ENCODE results near the gene PRXL2B.

PRXL2B gene

DNA sequence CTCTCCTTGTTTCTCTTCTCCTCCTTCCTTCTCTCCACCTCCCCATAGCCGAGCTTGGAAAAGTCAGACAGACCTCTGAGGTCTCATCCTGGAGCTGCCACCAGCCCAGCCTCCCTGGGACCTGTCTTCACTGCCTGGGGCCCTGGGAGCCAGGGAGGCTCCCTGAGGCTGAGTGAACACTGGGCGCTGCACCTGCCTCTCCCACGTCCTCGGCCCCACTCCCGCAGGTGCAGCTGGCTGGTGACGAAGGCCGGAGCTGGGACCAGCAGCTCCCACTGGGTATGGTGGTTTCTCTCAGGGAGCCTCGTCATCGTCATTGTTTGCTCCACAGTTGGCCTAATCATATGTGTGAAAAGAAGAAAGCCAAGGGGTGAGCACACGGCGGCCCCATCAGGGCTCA is 25.1 kb upstream of the PRXL2B start:
- no peaks in the 10 kb centered on the region for H3K79me2 ChIP-seq (ENCODE audit: control insufficient read depth, insufficient read depth, low read length)
- H3K4me3 ChIP-seq (ENCODE audit: low read length): no peak overlapping the region
- no peak overlapping the region for H2AK5ac ChIP-seq (ENCODE audit: low read length)
- H3K9ac ChIP-seq (ENCODE audit: low read length): no peak overlapping the region
- no peak overlapping the region for H3K4ac ChIP-seq (ENCODE audit: low read depth, low read length)
- no peaks in the 10 kb centered on the region for H3K79me1 ChIP-seq (ENCODE audit: low read length)
- H4K5ac ChIP-seq (ENCODE audit: low read length): no peak overlapping the region
- H2BK5ac ChIP-seq (ENCODE audit: low read length): no peak overlapping the region
- H3K27me3 ChIP-seq (ENCODE audit: insufficient read depth, low read length, poor library complexity): no peaks in the 10 kb centered on the region
- H3K23ac ChIP-seq (ENCODE audit: low read length): no peak overlapping the region
- H3K56ac ChIP-seq (ENCODE audit: low read length): no peak overlapping the region
- H3K18ac ChIP-seq (ENCODE audit: low read length): no peak overlapping the region
- H3K36me3 ChIP-seq (ENCODE audit: control insufficient read depth, insufficient read depth, low read length): no peaks in the 10 kb centered on the region
- H3K4me2 ChIP-seq (ENCODE audit: low read length): no peak overlapping the region
- H2BK120ac ChIP-seq (ENCODE audit: low read depth, low read length): no peak overlapping the region
- no peak overlapping the region for H3K27ac ChIP-seq (ENCODE audit: low read depth, low read length)
- no peak overlapping the region for H2BK15ac ChIP-seq (replicated peaks; ENCODE audit: low read depth)
- H3K4me1 ChIP-seq (ENCODE audit: control insufficient read depth, low read depth, low read length): no peaks in the 10 kb centered on the region
- DNase-seq: no peak
- H4K8ac ChIP-seq (ENCODE audit: low read depth, low read length): no peak overlapping the region
- WGBS (ENCODE audit: extremely low coverage, insufficient coverage, low lambda C conversion rate): no CpG with 5 or more reads among the region's 11 CpGs

DNA sequence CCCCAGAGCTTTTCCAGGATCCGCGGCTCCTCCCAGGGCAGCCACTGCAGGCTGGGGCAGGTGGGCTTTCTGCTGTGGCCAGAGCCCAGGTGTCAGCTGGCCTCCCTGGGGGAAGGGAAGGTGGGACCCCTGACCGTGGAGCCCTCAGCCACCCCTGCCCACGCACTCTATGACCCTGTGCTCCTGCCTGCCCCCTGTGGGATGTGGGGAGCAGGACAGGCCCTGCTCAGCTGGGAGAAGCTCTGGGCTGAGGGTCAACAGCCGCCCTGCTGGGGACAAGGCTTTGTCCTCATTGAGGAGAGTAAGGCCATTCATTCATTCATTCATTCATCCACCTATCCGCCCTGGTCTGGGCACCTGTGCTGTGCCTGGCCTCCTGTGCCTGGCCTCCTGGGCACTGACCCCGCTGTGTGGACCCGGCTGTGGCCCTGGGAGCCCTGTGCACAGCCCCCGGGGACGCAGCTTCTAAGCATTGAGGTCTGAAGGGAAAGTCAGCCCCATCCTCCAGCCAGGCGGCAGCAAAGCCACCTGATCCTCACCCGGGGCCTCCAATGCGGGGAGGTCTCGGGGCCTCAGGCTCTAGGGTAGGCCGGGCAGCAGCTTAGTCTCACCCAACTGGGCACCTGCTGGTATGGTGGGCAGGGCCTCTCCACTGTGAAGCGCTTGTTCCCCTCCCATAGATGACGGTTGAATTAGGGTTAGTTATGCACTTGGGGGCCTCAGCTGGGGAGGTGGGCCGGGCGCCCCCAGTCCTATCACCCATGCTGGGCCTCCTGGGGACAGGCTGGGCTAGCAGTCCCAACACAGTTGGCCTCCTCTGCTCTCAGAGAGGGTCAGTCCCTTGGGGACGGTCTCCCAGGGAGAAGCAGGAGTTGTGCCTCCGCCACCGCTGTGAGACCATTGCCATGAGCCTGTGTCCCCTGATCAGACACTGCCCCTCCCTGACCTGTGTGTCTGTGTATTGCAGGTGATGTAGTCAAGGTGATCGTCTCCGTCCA is 24.4 kb upstream of the PRXL2B start:
- no peak overlapping the region for H3K9ac ChIP-seq (ENCODE audit: low read length)
- H3K4me2 ChIP-seq (ENCODE audit: low read length): no peak overlapping the region
- no peaks in the 10 kb centered on the region for H3K36me3 ChIP-seq (ENCODE audit: control insufficient read depth, insufficient read depth, low read length)
- H3K4ac ChIP-seq (ENCODE audit: low read depth, low read length): no peak overlapping the region
- H3K4me1 ChIP-seq (ENCODE audit: control insufficient read depth, low read depth, low read length): no peaks in the 10 kb centered on the region
- H2BK5ac ChIP-seq (ENCODE audit: low read length): no peak overlapping the region
- WGBS (ENCODE audit: extremely low coverage, insufficient coverage, low lambda C conversion rate): no CpG with 5 or more reads among the region's 24 CpGs
- DNase-seq: no peak
- no peak overlapping the region for H3K4me3 ChIP-seq (ENCODE audit: low read length)
- H3K27ac ChIP-seq (ENCODE audit: low read depth, low read length): no peak overlapping the region
- H2BK15ac ChIP-seq (replicated peaks; ENCODE audit: low read depth): no peak overlapping the region
- no peaks in the 10 kb centered on the region for H3K27me3 ChIP-seq (ENCODE audit: insufficient read depth, low read length, poor library complexity)
- no peak overlapping the region for H2BK120ac ChIP-seq (ENCODE audit: low read depth, low read length)
- H3K79me2 ChIP-seq (ENCODE audit: control insufficient read depth, insufficient read depth, low read length): no peaks in the 10 kb centered on the region
- H3K56ac ChIP-seq (ENCODE audit: low read length): no peak overlapping the region
- H4K8ac ChIP-seq (ENCODE audit: low read depth, low read length): no peak overlapping the region
- no peak overlapping the region for H2AK5ac ChIP-seq (ENCODE audit: low read length)
- H3K79me1 ChIP-seq (ENCODE audit: low read length): no peaks in the 10 kb centered on the region
- no peak overlapping the region for H3K23ac ChIP-seq (ENCODE audit: low read length)
- no peak overlapping the region for H4K5ac ChIP-seq (ENCODE audit: low read length)
- no peak overlapping the region for H3K18ac ChIP-seq (ENCODE audit: low read length)

GRCh38 chr1:2563205-2563604 is 23.4 kb upstream of the PRXL2B start:
- Histone ChIP-seq H3K27ac (ENCODE audit: low read depth, low read length) (no peak overlapping the region), H2AK5ac (ENCODE audit: low read length) (no peak overlapping the region), H3K56ac (ENCODE audit: low read length) (no peak overlapping the region), H2BK5ac (ENCODE audit: low read length) (no peak overlapping the region), H2BK15ac (replicated peaks; ENCODE audit: low read depth) (no peak overlapping the region), H3K4me3 (ENCODE audit: low read length) (no peak overlapping the region), H3K36me3 (ENCODE audit: control insufficient read depth, insufficient read depth, low read length) (no peaks in the 10 kb centered on the region), H3K79me2 (ENCODE audit: control insufficient read depth, insufficient read depth, low read length) (no peaks in the 10 kb centered on the region), H3K27me3 (ENCODE audit: insufficient read depth, low read length, poor library complexity) (no peaks in the 10 kb centered on the region), H3K18ac (ENCODE audit: low read length) (no peak overlapping the region), H3K9ac (ENCODE audit: low read length) (no peak overlapping the region), H3K4ac (ENCODE audit: low read depth, low read length) (no peak overlapping the region), H4K5ac (ENCODE audit: low read length) (no peak overlapping the region), H3K23ac (ENCODE audit: low read length) (no peak overlapping the region), H2BK120ac (ENCODE audit: low read depth, low read length) (no peak overlapping the region), H3K79me1 (ENCODE audit: low read length) (no peaks in the 10 kb centered on the region), H4K8ac (ENCODE audit: low read depth, low read length) (no peak overlapping the region), H3K4me2 (ENCODE audit: low read length) (no peak overlapping the region), H3K4me1 (ENCODE audit: control insufficient read depth, low read depth, low read length) (no peaks in the 10 kb centered on the region)
- no CpG with 5 or more reads among the region's 18 CpGs for WGBS (ENCODE audit: extremely low coverage, insufficient coverage, low lambda C conversion rate)
- no peak for DNase-seq

GRCh38 chr1:2564006-2564814 is 22.4 kb upstream of the PRXL2B start:
- no peak overlapping the region for H4K8ac ChIP-seq (ENCODE audit: low read depth, low read length)
- no peak overlapping the region for H3K9ac ChIP-seq (ENCODE audit: low read length)
- no peak overlapping the region for H2BK15ac ChIP-seq (replicated peaks; ENCODE audit: low read depth)
- H3K18ac ChIP-seq (ENCODE audit: low read length): no peak overlapping the region
- no peak overlapping the region for H3K4me2 ChIP-seq (ENCODE audit: low read length)
- H3K23ac ChIP-seq (ENCODE audit: low read length): no peak overlapping the region
- H2BK120ac ChIP-seq (ENCODE audit: low read depth, low read length): no peak overlapping the region
- no peak overlapping the region for H2BK5ac ChIP-seq (ENCODE audit: low read length)
- no peak overlapping the region for H3K56ac ChIP-seq (ENCODE audit: low read length)
- H3K27me3 ChIP-seq (ENCODE audit: insufficient read depth, low read length, poor library complexity): no peaks in the 10 kb centered on the region
- H3K4ac ChIP-seq (ENCODE audit: low read depth, low read length): no peak overlapping the region
- H3K4me1 ChIP-seq (ENCODE audit: control insufficient read depth, low read depth, low read length): no peaks in the 10 kb centered on the region
- H3K27ac ChIP-seq (ENCODE audit: low read depth, low read length): no peak overlapping the region
- H3K4me3 ChIP-seq (ENCODE audit: low read length): no peak overlapping the region
- H4K5ac ChIP-seq (ENCODE audit: low read length): no peak overlapping the region
- no CpG with 5 or more reads among the region's 20 CpGs for WGBS (ENCODE audit: extremely low coverage, insufficient coverage, low lambda C conversion rate)
- no peaks in the 10 kb centered on the region for H3K36me3 ChIP-seq (ENCODE audit: control insufficient read depth, insufficient read depth, low read length)
- no peaks in the 10 kb centered on the region for H3K79me2 ChIP-seq (ENCODE audit: control insufficient read depth, insufficient read depth, low read length)
- DNase-seq: no peak
- H3K79me1 ChIP-seq (ENCODE audit: low read length): no peaks in the 10 kb centered on the region
- no peak overlapping the region for H2AK5ac ChIP-seq (ENCODE audit: low read length)

GRCh38 chr1:2564815-2565374 is 21.7 kb upstream of the PRXL2B start:
- no peak overlapping the region for H3K56ac ChIP-seq (ENCODE audit: low read length)
- H4K8ac ChIP-seq (ENCODE audit: low read depth, low read length): no peak overlapping the region
- no peak overlapping the region for H3K4ac ChIP-seq (ENCODE audit: low read depth, low read length)
- no peak overlapping the region for H2BK15ac ChIP-seq (replicated peaks; ENCODE audit: low read depth)
- H3K4me1 ChIP-seq (ENCODE audit: control insufficient read depth, low read depth, low read length): no peaks in the 10 kb centered on the region
- no peak overlapping the region for H2BK120ac ChIP-seq (ENCODE audit: low read depth, low read length)
- no peak overlapping the region for H4K5ac ChIP-seq (ENCODE audit: low read length)
- H3K4me2 ChIP-seq (ENCODE audit: low read length): no peak overlapping the region
- WGBS (ENCODE audit: extremely low coverage, insufficient coverage, low lambda C conversion rate): no CpG with 5 or more reads among the region's 14 CpGs
- no peaks in the 10 kb centered on the region for H3K79me2 ChIP-seq (ENCODE audit: control insufficient read depth, insufficient read depth, low read length)
- no peak for DNase-seq
- H3K27ac ChIP-seq (ENCODE audit: low read depth, low read length): no peak overlapping the region
- H3K36me3 ChIP-seq (ENCODE audit: control insufficient read depth, insufficient read depth, low read length): no peaks in the 10 kb centered on the region
- no peak overlapping the region for H3K4me3 ChIP-seq (ENCODE audit: low read length)
- no peak overlapping the region for H3K18ac ChIP-seq (ENCODE audit: low read length)
- no peak overlapping the region for H2AK5ac ChIP-seq (ENCODE audit: low read length)
- H3K79me1 ChIP-seq (ENCODE audit: low read length): no peaks in the 10 kb centered on the region
- H3K23ac ChIP-seq (ENCODE audit: low read length): no peak overlapping the region
- no peaks in the 10 kb centered on the region for H3K27me3 ChIP-seq (ENCODE audit: insufficient read depth, low read length, poor library complexity)
- H2BK5ac ChIP-seq (ENCODE audit: low read length): no peak overlapping the region
- no peak overlapping the region for H3K9ac ChIP-seq (ENCODE audit: low read length)
